Glutamatergic neuron (in vitro differentiated cells): ENCODE data around the gene IL17A. TPM values are rescaled to one million over a fixed set of nuclear protein-coding genes. Genes with fewer than 3 reads are reported as not detected.

ENCODE experiments used
- DNase-seq: peaks from one replicate; pipeline ENCODE4 v3.0.0; 2022
- H3K27ac Mint-ChIP-seq: one replicate; pipeline ENCODE4 v1.8.0; 2020; ENCODE audit warnings: mild to moderate bottlenecking, mixed read lengths, inconsistent platforms; ENCODE audit not compliant: unreplicated experiment
- H3K27me3 Mint-ChIP-seq: one replicate; pipeline ENCODE4 v1.8.0; 2020; ENCODE audit warnings: mild to moderate bottlenecking, moderate library complexity, mixed read lengths, inconsistent platforms; ENCODE audit not compliant: unreplicated experiment
- H3K36me3 Mint-ChIP-seq: one replicate; pipeline ENCODE4 v1.8.0; 2020; ENCODE audit warnings: mild to moderate bottlenecking, mixed read lengths, inconsistent platforms; ENCODE audit not compliant: unreplicated experiment
- H3K4me1 Mint-ChIP-seq: one replicate; pipeline ENCODE4 v1.8.0; 2020; ENCODE audit warnings: mild to moderate bottlenecking, low read depth, mixed read lengths, inconsistent platforms; ENCODE audit not compliant: unreplicated experiment
- H3K4me3 Mint-ChIP-seq: one replicate; pipeline ENCODE4 v1.8.0; 2020; ENCODE audit warnings: mild to moderate bottlenecking, mixed read lengths, inconsistent platforms; ENCODE audit not compliant: unreplicated experiment
- H3K9me3 Mint-ChIP-seq: one replicate; pipeline ENCODE4 v1.8.0; 2020; ENCODE audit warnings: mild to moderate bottlenecking, moderate library complexity, mixed read lengths, inconsistent platforms; ENCODE audit not compliant: unreplicated experiment
- total RNA-seq: library from RNA; stranded (reverse); fragmentation: NEBNext Ultra II Directional; extraction: Animal tissue kit (Norgen Biotek cat#: 25700); gene quantifications from one replicate; pipeline ENCODE4 v1.2.1, GENCODE V29; 2021; ENCODE audit not compliant: unreplicated experiment
- TF ChIP-seq, protein P1 (sequence below): fragments of 200-600 bp; sonication (generic); IDR thresholded peaks from one replicate; pipeline ENCODE4 v1.5.0; 2021; ENCODE audit not compliant: partially characterized antibody, unreplicated experiment

The IL17A gene
- total RNA-seq, 1 donor from 2014 or later: not detected

DNA sequence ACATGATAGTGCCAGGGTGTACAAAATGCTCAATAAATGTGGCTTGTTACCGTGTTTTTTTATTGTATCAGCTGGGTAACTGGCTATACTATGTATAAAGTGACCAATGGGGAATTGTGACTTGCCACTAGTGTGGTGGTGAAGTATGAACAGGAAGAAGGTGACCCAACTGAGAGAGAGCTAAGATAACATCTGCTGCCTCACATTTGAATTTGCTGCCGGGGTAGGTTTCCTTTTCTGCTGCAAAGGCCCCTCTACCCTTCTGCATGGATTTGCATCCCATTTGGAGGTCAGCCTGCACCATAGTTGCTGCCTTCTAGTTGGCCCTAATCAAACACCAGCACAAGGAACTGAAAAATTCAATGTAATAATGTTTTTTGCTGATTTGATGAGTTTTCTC lies 24.1 kb downstream of the IL17A start:
- Mint-ChIP-seq H3K27me3 (no peaks in the 10 kb centered on the region), H3K4me1 (no peaks in the 10 kb centered on the region), H3K4me3 (no peak overlapping the region), H3K27ac (no peak overlapping the region), H3K36me3 (no peaks in the 10 kb centered on the region), H3K9me3 (peaks cover 1% of the 10 kb centered on the region)
- TF ChIP-seq, protein P1, sequence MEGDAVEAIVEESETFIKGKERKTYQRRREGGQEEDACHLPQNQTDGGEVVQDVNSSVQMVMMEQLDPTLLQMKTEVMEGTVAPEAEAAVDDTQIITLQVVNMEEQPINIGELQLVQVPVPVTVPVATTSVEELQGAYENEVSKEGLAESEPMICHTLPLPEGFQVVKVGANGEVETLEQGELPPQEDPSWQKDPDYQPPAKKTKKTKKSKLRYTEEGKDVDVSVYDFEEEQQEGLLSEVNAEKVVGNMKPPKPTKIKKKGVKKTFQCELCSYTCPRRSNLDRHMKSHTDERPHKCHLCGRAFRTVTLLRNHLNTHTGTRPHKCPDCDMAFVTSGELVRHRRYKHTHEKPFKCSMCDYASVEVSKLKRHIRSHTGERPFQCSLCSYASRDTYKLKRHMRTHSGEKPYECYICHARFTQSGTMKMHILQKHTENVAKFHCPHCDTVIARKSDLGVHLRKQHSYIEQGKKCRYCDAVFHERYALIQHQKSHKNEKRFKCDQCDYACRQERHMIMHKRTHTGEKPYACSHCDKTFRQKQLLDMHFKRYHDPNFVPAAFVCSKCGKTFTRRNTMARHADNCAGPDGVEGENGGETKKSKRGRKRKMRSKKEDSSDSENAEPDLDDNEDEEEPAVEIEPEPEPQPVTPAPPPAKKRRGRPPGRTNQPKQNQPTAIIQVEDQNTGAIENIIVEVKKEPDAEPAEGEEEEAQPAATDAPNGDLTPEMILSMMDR: no peak
- DNase-seq: no peak

DNA sequence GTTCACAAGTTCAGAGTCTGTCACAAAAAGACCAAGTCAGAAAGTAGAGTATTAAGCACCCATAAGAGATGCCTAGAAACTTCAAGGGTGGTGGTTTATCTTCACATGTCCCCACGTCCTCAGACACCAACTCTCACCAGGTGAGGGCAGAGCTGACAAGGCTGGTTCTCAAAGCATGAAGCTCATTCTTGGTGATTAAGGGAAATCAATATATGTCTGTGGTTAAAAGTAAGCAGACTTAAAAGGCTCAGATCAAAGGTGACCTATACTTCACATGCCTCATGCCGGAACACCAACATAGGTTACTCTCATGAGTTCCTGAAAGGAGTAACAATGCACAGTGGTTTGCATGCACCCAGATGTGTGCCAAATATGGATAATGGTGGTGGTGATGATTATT lies 27.0 kb downstream of the IL17A start:
- H3K9me3 Mint-ChIP-seq: peaks cover 1% of the 10 kb centered on the region
- H3K27me3 Mint-ChIP-seq: no peaks in the 10 kb centered on the region
- TF ChIP-seq, protein P1: no peak
- H3K27ac Mint-ChIP-seq: no peak overlapping the region
- DNase-seq: no peak
- no peak overlapping the region for H3K4me3 Mint-ChIP-seq
- H3K36me3 Mint-ChIP-seq: no peaks in the 10 kb centered on the region
- H3K4me1 Mint-ChIP-seq: no peaks in the 10 kb centered on the region

DNA sequence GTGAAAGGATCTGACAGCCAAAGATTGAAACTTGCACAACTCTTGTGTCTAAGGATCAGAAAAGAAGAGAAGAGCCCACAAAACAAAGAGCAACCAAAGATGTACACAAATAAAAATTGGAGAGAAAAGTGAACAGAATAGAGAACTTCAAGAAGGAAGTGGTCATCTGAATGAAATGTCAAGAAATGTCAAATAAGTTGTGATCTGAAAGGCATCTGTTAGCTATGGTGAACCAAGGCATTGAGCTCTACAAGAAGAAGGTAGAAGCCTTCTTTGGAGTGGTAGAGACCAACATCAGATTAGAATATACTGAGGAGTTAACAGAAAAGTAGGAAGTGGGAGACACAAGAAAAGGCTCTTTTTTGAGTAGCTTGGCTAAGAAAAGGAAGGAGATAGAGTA lies 29.6 kb downstream of the IL17A start:
- no peaks in the 10 kb centered on the region for H3K4me1 Mint-ChIP-seq
- no peaks in the 10 kb centered on the region for H3K27me3 Mint-ChIP-seq
- TF ChIP-seq, protein P1: no peak
- H3K36me3 Mint-ChIP-seq: no peaks in the 10 kb centered on the region
- no peak overlapping the region for H3K4me3 Mint-ChIP-seq
- H3K9me3 Mint-ChIP-seq: no peaks in the 10 kb centered on the region
- no peak for DNase-seq
- H3K27ac Mint-ChIP-seq: no peak overlapping the region

DNA sequence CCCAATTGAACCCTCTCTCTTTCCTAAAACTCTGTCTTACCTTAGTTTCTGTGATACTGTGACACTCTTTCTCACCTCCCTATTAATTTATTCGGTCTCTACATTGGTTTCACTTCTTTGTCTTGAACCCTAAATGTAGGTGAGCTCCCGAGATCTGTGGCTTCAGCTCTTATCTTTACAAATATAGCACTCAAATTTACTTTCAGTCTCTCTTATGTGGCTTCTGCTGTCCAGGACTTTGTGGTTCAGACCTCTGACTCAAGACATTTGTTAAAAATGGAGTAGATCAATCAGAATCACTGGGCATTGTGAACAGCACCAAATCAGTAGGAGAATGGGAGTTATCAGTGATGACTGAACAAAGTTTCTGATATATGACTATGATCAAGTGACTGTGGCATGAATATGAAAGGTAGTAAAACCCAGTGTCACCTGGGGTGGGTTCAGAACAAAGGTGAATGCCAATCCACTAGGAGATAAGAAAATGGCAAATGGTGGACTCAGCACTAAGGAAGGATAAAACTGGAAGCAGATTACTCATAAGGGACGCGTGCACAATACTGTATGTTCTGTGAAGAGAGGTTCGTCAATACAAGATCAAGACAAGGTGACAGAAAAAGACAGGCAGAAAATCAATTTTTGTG lies 30.9 kb downstream of the IL17A start:
- DNase-seq: no peak

DNA sequence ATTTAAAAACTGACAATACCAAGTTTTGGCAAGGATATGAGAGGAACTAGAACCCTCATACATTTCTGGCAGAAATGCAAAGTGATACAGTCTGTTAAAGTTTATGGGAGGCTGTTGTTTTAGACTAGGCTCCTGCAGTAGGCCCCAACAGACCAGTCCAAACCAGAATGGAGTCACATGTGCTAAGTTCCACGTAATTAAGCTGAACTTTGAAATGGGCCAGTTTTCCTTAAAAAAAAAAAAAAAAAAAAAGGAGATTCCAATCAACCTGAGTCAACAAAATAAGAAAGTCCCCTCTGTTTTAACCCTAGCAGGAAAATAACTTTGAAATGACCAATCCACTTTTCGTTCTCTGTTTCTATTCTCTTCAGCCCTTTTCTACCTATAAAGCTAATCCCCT lies 31.6 kb downstream of the IL17A start:
- no peaks in the 10 kb centered on the region for H3K27me3 Mint-ChIP-seq

More for the DNA sequence above, 30.9 kb downstream of the IL17A start:
- no peaks in the 10 kb centered on the region for H3K4me1 Mint-ChIP-seq
- H3K36me3 Mint-ChIP-seq: no peaks in the 10 kb centered on the region
- H3K27ac Mint-ChIP-seq: no peak overlapping the region
- no peaks in the 10 kb centered on the region for H3K27me3 Mint-ChIP-seq
- H3K4me3 Mint-ChIP-seq: no peak overlapping the region
- H3K9me3 Mint-ChIP-seq: no peaks in the 10 kb centered on the region
- TF ChIP-seq, protein P1: no peak

More for the DNA sequence above, 31.6 kb downstream of the IL17A start:
- H3K27ac Mint-ChIP-seq: no peak overlapping the region
- no peaks in the 10 kb centered on the region for H3K36me3 Mint-ChIP-seq
- no peaks in the 10 kb centered on the region for H3K4me1 Mint-ChIP-seq
- DNase-seq: no peak
- H3K4me3 Mint-ChIP-seq: no peak overlapping the region
- TF ChIP-seq, protein P1: no peak
- H3K9me3 Mint-ChIP-seq: no peaks in the 10 kb centered on the region
